ENCODE results near the gene ERP27. TPM values are rescaled to one million over a fixed set of nuclear protein-coding genes. Genes with fewer than 3 reads are reported as not detected.

The ERP27 gene
- polyA plus RNA-seq, 1 donor (not counting 4 experiments of a cell fraction or from before 2014, with no cell fraction given): 0.18 TPM

DNA sequence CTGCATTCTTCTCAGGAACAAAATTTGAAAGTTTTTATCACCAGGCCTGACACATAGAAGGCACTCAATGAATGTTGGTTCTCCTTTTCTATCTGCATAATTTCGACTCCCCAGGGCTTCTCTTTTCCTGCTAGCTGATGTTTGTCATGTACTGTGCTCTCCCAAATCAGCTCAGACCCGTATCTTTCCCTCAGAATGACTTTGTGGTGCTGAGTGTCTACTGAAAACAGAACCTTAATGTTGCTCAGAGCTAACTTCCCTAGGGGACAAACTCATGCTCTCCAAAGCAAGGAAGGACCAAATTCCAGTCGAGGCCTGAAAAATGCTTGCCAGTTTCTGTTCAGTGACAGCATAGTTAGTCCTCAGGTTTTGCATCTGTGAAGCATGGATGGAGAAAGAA lies 21.1 kb upstream of the ERP27 start:
- peak; percentile 71 for FAIRE-seq
- Histone ChIP-seq H2AFZ (ENCODE audit: control insufficient read depth, low read length) (no peak overlapping the region), H3K27ac (ENCODE audit: control insufficient read depth, insufficient read depth, low read length) (no peak overlapping the region)

DNA sequence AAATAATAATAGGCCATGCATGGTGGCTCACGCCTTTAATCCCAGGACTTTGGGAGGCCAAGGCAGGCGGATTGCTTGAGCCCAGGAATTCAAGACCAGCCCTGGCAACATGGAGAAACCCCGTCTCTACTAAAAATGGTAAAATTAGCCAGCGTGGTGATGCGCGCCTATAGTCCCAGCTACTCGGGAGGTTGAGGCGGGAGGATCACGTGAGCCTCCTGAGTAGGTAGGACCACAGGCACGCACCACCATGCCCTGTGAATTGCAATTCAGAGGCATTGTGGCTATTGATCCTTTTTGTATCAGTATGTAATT lies 20.7 kb upstream of the ERP27 start:
- H3K36me3 ChIP-seq (ENCODE audit: control insufficient read depth in 2 of 2, extremely low read depth in 1 of 2, insufficient read depth in 2 of 2, low read length in 2 of 2): peaks cover 0 to 1% of the 10 kb centered on the region in 2 experiments
- H3K9me1 ChIP-seq (ENCODE audit: control insufficient read depth, extremely low read depth, insufficient read depth, low read length): no peaks in the 10 kb centered on the region
- no peaks in the 10 kb centered on the region for H4K20me1 ChIP-seq (ENCODE audit: control insufficient read depth, extremely low read depth, insufficient read depth, low read length)
- FAIRE-seq: no peak
- no peaks in the 10 kb centered on the region for H3K27me3 ChIP-seq (ENCODE audit: control insufficient read depth, extremely low read depth, insufficient read depth, low read length)
- no peak for DNase-seq (ENCODE audit: low read depth, low spot score)
- H2AFZ ChIP-seq (ENCODE audit: control insufficient read depth, low read length): no peak overlapping the region
- H3K79me2 ChIP-seq (ENCODE audit: control insufficient read depth, insufficient read depth, low read length): peaks cover 24% of the 10 kb centered on the region
- dilution Hi-C loops (cut with MboI; ENCODE audit: extremely low pct_ligation_motif_present, low sequenced_read_pairs): no loop called here
- TF ChIP-seq, protein P1, sequence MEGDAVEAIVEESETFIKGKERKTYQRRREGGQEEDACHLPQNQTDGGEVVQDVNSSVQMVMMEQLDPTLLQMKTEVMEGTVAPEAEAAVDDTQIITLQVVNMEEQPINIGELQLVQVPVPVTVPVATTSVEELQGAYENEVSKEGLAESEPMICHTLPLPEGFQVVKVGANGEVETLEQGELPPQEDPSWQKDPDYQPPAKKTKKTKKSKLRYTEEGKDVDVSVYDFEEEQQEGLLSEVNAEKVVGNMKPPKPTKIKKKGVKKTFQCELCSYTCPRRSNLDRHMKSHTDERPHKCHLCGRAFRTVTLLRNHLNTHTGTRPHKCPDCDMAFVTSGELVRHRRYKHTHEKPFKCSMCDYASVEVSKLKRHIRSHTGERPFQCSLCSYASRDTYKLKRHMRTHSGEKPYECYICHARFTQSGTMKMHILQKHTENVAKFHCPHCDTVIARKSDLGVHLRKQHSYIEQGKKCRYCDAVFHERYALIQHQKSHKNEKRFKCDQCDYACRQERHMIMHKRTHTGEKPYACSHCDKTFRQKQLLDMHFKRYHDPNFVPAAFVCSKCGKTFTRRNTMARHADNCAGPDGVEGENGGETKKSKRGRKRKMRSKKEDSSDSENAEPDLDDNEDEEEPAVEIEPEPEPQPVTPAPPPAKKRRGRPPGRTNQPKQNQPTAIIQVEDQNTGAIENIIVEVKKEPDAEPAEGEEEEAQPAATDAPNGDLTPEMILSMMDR (optimal IDR thresholded peaks at IDR 0.05 in 1 of 3, IDR thresholded peaks at IDR 0.05 in 1 of 3, conservative IDR thresholded peaks at IDR 0.05 in 1 of 3; ENCODE audit: extremely low read depth in 1 of 3, insufficient read depth in 2 of 3, low read length in 3 of 3): no peak
- TF ChIP-seq EZH2 (IDR thresholded peaks at IDR 0.05; ENCODE audit: low read length): no peak
- H3K9ac ChIP-seq (ENCODE audit: control insufficient read depth, extremely low read depth, insufficient read depth, low read length): no peak overlapping the region
- H3K4me2 ChIP-seq (ENCODE audit: control insufficient read depth, extremely low read depth, insufficient read depth, low read depth, low read length): no peak overlapping the region
- peaks cover 22% of the 10 kb centered on the region for H3K4me1 ChIP-seq (ENCODE audit: control insufficient read depth, extremely low read depth, insufficient read depth, low read length)
- H3K4me3 ChIP-seq (ENCODE audit: control insufficient read depth in 2 of 3, extremely low read depth in 1 of 3, insufficient read depth in 2 of 3, low read depth in 1 of 3, low read length in 3 of 3): no peak overlapping the region
- H3K27ac ChIP-seq (ENCODE audit: control insufficient read depth, insufficient read depth, low read length): no peak overlapping the region
- no peaks in the 10 kb centered on the region for H3K9me3 ChIP-seq (ENCODE audit: control insufficient read depth, low read depth, low read length)

More for the DNA sequence above, 21.1 kb upstream of the ERP27 start:
- Histone ChIP-seq H3K4me3 (ENCODE audit: control insufficient read depth in 2 of 3, extremely low read depth in 1 of 3, insufficient read depth in 2 of 3, low read depth in 1 of 3, low read length in 3 of 3) (no peak overlapping the region), H3K79me2 (ENCODE audit: control insufficient read depth, insufficient read depth, low read length) (peaks cover 21% of the 10 kb centered on the region), H3K36me3 (ENCODE audit: control insufficient read depth in 2 of 2, extremely low read depth in 1 of 2, insufficient read depth in 2 of 2, low read length in 2 of 2) (no peaks in the 10 kb centered on the region), H3K9ac (ENCODE audit: control insufficient read depth, extremely low read depth, insufficient read depth, low read length) (no peak overlapping the region), H3K4me1 (ENCODE audit: control insufficient read depth, extremely low read depth, insufficient read depth, low read length) (peaks cover 22% of the 10 kb centered on the region), H3K27me3 (ENCODE audit: control insufficient read depth, extremely low read depth, insufficient read depth, low read length) (no peaks in the 10 kb centered on the region), H4K20me1 (ENCODE audit: control insufficient read depth, extremely low read depth, insufficient read depth, low read length) (no peaks in the 10 kb centered on the region), H3K9me3 (ENCODE audit: control insufficient read depth, low read depth, low read length) (no peaks in the 10 kb centered on the region), H3K9me1 (ENCODE audit: control insufficient read depth, extremely low read depth, insufficient read depth, low read length) (no peaks in the 10 kb centered on the region), H3K4me2 (ENCODE audit: control insufficient read depth, extremely low read depth, insufficient read depth, low read depth, low read length) (no peak overlapping the region)
- dilution Hi-C loops (cut with MboI; ENCODE audit: extremely low pct_ligation_motif_present, low sequenced_read_pairs): no loop called here
- DNase-seq (ENCODE audit: low read depth, low spot score): no peak
- TF ChIP-seq, protein P1 (optimal IDR thresholded peaks at IDR 0.05 in 1 of 3, IDR thresholded peaks at IDR 0.05 in 1 of 3, conservative IDR thresholded peaks at IDR 0.05 in 1 of 3; ENCODE audit: extremely low read depth in 1 of 3, insufficient read depth in 2 of 3, low read length in 3 of 3): no peak
- no peak for TF ChIP-seq EZH2 (IDR thresholded peaks at IDR 0.05; ENCODE audit: low read length)

Data from keratinocyte (primary cell).